Stimulated activated CD8-positive, alpha-beta memory T cell treated with anti-CD3 and anti-CD28 coated beads, Interleukin-2, amount 100 ng/mL, for 1 hour (primary cell): Measurements from ENCODE around the gene GPR4.
"Not testable (repeated sequence)": the region's sequence is repeated elsewhere in the genome, so short reads cannot be mapped to it uniquely, and the experiment has no call there.

Source experiments
- DNase-seq, 2 donors: peaks; one replicate each; pipeline ENCODE4 v3.0.0-alpha.2; 2020; ENCODE audit warnings: low read depth in 2 of 2

Gene GPR4

GRCh38 chr19:45623984-45624383 is 22.0 kb upstream of the GPR4 start:
- DNase-seq, result no peak

GRCh38 chr19:45621976-45622503 is 20.0 kb upstream of the GPR4 start:
- no peak for DNase-seq

- DNase-seq, result no peak
Observed at GRCh38 chr19:45621389-45621788, 19.4 kb upstream of the GPR4 start.

- DNase-seq, result no peak
Observed at GRCh38 chr19:45616704-45617017, 14.6 kb upstream of the GPR4 start.

- DNase-seq, result peak; percentile 27 to 46
Observed at GRCh38 chr19:45615795-45616703, 14.0 kb upstream of the GPR4 start.

DNA sequence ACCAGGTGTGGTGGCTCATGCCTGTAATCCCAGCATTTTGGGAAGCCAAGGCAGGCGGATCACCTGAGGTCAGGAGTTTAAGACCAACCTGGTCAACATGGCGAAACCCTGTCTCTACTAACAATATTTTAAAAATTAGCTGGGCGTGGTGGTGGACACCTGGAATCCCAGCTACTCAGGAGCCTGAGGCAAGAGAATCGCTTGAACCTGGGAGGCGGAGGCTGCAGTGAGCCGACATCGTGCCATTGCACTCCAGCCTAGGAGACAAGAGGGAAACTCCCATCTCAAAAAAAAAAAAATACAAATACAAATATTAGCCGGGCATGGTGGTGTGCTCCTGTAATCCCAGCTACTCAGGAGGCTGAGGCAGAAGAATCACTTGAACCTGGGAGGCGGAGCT is 13.0 kb upstream of the GPR4 start:
- not testable (repeated sequence) for DNase-seq

- DNase-seq, result no peak
Observed at GRCh38 chr19:45613926-45614725, 12.1 kb upstream of the GPR4 start.

- DNase-seq, result no peak
Observed at GRCh38 chr19:45608948-45609347, 6.9 kb upstream of the GPR4 start.

GRCh38 chr19:45607071-45608029 is 5.3 kb upstream of the GPR4 start:
- DNase-seq, result peak in 1 of 2 donors; percentile 32

DNA sequence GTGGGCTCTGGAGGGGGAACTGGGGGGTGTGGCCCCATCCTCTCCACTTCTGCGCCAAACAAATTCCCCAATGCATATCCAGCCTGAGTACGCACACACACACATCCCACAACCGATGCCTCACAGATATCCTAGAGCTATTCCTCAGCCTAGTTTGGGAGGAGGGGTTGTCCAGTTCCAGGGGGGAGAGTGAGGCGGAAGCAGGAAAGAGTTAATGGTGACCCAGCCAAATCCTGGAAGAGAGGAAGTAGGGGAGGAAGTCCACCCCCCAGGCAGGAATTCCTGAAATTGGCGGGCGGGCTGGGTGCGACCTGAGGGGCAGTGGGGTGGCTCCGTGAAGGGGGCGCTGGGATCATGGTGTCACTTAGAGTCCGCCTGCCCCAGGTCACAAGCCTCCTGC is 897 bp downstream of the GPR4 start:
- DNase-seq, result no peak

GRCh38 chr19:45600340-45600885 is 1.6 kb downstream of the GPR4 start:
- no peak for DNase-seq

GRCh38 chr19:45599286-45599685 is 2.7 kb downstream of the GPR4 start:
- DNase-seq, result no peak

GRCh38 chr19:45598267-45599001 is 3.6 kb downstream of the GPR4 start:
- no peak for DNase-seq

DNA sequence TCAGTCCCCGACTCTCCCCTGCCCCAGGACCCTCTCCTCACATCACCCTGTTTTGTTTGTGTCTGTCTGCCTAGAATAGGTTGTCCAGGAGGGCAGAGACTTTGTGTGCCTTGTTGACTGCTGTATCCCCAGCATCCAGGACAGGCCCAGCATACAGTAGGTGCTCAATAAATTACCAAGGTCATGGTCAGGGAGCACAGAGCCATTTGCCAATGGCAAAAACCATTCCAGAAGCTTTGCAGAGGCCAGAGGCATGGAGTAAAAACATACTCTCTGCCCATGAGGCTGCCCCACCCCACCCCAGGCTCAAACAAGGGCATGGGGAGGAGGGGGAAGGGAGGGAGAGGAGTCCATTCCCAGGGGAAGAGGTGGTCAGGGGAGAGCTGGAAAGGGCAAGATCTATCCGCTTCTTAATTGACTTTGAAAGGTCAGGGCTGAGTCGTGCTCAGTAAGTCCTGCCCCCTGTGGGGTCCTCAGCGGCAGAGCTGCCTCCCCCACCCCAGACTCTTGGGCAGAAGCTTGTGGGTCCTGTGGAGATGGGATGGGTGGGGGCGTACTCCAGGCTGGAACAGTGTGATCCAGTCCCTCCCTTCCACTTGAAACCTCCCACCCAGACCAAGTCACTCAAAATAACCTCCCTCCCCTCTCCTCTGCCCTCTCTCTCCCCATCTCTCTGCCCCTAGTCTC is 4.4 kb downstream of the GPR4 start:
- DNase-seq, result no peak

DNA sequence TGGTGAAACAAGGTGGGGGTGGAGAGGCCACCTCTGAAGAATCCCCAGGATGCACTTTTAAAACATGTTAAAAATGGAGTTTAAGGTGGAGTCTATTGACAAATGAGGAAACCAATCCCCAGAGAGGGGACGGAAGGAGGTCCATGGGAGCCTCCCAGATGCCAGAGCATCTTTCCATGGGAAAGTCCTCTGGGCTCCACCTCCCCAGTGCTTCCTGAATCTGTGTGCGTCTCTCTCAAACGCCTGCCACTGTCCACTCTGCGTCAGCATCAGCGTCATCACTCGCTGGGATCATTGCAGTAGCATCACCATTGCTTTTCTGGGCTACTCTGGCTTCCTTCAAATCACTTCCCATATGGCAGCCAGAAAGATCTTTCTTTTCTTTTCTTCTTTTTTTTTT is 6.2 kb downstream of the GPR4 start:
- no peak for DNase-seq

DNA sequence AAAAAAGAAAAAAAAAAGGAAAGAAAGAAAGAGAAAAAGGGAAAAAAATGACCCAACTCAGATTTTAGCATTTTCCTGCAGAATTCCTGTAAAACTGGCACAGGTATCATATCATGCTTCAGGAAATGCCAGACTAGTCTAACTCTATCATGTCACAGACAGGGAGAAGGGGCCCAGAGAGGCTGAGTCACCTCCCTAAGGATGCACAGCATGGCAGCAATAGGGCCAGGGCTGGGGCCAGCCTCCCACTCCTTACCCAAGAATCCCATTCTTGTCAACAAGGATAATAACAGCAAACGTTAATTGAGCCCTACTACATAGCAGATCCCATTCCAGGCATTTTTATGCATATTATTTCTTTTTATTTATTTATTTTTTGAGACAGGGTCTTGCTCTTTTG is 8.5 kb downstream of the GPR4 start:
- DNase-seq, result no peak

- DNase-seq, result no peak
Observed at GRCh38 chr19:45592366-45592765, 9.6 kb downstream of the GPR4 start.

- DNase-seq, result no peak
Observed at GRCh38 chr19:45591638-45592005, 10.4 kb downstream of the GPR4 start.

GRCh38 chr19:45591004-45591637 is 10.9 kb downstream of the GPR4 start:
- DNase-seq, result no peak
